RKO (cell line): ENCODE measurements around the gene ARFGEF3.

ENCODE experiments used
- DNase-seq: peaks from one replicate; pipeline ENCODE4 v3.0.0-alpha.2; 2016; ENCODE audit warnings: low spot score

The ARFGEF3 gene

GRCh38 chr6:138309695-138310094 is 148.0 kb downstream of the ARFGEF3 start:
- no peak for DNase-seq

GRCh38 chr6:138310294-138310693 is 148.6 kb downstream of the ARFGEF3 start:
- DNase-seq, result no peak

DNA sequence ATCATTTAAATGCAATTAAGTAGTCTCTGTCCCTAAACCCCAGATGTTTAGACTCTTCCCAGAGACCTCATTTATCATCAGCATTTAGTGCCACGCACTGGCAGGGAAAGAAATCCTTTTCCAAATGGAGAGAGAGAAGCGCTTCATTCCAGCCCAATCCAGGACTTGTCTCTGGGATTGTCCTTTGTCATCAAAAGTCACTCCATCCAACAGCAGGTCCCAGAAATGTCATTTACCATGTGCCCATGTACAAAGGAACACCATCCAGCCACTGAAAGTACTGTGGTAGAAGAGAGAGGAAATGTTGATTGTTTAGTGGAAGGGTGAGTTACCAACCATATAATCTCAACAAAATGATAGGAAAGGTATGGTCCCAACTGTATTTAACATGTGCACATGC is 149.1 kb downstream of the ARFGEF3 start:
- no peak for DNase-seq

- no peak for DNase-seq
These were observed 149.5 kb downstream of the ARFGEF3 start for GRCh38 chr6:138311268-138311667.

- DNase-seq, result no peak
These were observed 157.1 kb downstream of the ARFGEF3 start for GRCh38 chr6:138318741-138319375.

DNA sequence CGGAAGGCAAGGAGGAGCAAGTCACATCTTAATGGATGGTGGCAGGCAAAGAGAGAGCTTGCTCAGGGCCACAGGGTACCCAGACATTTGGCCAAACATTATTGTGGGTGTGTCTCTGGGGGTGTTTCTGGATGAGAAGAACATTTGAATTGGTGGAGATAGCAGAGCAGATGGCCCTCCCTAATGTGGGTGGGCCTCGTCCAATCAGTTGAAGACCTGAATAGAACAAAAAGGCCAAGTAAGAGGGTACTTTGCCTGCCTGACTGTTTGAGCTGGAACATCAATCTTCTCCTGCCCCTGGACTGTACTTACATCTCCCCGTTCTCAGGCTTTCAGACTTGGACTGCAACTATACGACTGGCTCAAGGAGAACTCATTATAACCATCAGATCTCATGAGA is 160.2 kb downstream of the ARFGEF3 start:
- DNase-seq, result no peak

- no peak for DNase-seq
These were observed 162.1 kb downstream of the ARFGEF3 start for GRCh38 chr6:138323821-138324220.

DNA sequence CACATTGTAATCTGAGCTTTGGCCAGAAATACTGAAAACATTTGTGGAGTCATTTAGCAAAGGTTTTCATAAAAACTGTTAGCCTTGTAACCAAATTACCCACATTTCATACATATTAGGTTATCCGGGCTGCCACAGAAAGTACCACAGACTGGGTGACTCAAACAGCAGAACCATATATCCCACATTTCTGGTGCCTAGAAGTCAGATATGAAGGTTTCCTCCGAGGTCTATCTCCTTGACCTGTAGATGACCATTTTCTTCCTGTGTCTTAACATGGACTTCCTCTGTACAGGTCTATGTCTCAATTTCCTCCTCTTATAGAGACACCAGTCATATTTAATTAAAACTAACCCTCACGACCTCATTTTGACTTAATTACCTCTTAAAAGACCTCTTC is 166.5 kb downstream of the ARFGEF3 start:
- DNase-seq, result no peak

DNA sequence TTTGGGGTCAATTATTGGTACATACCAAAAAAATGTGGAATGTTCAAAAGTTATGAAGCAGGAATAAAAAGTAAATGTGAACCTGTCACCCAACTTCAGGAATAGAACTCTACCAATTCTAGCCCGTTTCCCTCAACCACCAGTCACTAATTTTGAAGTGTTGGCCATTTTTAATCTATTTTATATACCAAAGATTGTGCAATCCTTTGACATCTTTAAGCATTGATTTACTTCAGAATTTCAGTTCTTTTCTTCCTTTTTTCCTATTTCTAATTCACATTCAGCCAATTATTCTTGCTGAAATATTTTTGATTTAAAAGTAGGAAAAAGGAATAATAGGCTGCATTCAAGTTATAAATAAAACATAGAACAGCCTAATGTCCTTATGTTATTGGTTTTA is 169.0 kb downstream of the ARFGEF3 start:
- DNase-seq, result no peak

- DNase-seq, result no peak
These were observed 169.7 kb downstream of the ARFGEF3 start for GRCh38 chr6:138331444-138331843.

DNA sequence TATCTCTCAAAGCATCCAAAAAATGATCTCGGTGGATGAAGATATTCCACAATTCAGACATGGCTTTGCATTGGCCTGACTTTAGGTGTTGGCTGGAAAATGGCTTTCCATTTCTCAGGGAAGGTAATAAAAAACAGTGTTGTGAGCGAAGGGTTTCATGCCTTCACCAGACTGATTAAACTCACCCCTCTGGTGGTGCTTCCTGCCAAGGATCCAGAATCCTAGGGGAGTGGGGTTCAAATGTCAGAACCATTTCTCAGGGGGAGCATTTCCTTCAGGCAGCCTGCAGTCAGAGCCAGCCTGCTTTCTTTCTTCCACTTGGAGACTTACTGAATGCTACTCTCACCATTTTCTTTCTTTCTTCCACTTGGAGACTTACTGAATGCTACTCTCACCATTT is 170.2 kb downstream of the ARFGEF3 start:
- DNase-seq, result no peak

- no peak for DNase-seq
These were observed 172.3 kb downstream of the ARFGEF3 start for GRCh38 chr6:138334000-138334399.

DNA sequence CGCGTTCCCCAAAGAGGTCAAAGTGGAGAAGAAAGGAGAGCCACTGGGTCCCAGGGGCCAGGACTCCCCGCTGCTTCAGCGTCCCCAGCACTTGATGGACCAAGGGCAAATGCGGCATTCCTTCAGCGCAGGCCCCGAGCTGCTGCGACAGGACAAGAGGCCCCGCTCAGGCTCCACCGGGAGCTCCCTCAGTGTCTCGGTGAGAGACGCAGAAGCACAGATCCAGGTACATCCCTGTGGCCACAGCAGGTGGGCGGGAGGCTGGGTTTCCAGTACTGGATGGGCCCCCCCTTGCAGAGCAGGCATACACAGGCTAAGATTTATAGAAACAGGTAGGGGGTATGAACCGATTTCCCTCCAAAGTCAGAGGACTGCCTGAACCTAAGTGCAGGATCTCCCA is 173.2 kb downstream of the ARFGEF3 start:
- no peak for DNase-seq

DNA sequence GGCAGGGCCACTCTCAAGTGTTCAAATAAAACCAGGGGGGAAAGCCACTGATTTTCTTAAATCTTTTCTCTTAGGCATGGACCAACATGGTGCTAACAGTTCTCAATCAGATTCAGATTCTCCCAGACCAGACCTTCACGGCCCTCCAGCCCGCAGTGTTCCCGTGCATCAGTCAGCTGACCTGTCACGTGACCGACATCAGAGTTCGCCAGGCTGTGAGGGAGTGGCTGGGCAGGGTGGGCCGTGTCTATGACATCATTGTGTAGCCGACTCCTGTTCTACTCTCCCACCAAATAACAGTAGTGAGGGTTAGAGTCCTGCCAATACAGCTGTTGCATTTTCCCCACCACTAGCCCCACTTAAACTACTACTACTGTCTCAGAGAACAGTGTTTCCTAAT is 174.5 kb downstream of the ARFGEF3 start:
- no peak for DNase-seq

GRCh38 chr6:138337076-138337475 is 175.3 kb downstream of the ARFGEF3 start:
- no peak for DNase-seq

DNA sequence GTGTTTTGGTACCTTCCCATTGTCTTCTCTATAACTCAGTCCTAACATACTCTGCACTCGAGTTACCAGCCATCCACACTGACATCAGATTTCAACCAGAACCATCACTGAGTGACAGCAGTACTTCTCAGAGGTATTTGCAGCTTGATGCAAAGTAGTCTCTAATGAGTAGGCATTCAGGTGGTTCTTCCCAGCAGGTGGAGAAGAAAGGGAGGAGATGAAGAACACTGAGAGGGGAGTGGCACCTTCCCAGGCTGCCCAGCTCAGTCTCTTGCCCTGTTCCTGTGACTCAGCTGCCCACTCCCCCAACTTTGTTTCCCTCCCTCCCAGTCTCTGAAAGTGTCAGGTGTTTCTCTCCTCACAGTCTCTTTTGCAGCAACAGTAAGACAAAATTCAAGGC is 177.3 kb downstream of the ARFGEF3 start:
- no peak for DNase-seq

GRCh38 chr6:138341176-138341575 is 179.4 kb downstream of the ARFGEF3 start:
- DNase-seq, result no peak

- no peak for DNase-seq
These were observed 181.4 kb downstream of the ARFGEF3 start for GRCh38 chr6:138343112-138343511.

DNA sequence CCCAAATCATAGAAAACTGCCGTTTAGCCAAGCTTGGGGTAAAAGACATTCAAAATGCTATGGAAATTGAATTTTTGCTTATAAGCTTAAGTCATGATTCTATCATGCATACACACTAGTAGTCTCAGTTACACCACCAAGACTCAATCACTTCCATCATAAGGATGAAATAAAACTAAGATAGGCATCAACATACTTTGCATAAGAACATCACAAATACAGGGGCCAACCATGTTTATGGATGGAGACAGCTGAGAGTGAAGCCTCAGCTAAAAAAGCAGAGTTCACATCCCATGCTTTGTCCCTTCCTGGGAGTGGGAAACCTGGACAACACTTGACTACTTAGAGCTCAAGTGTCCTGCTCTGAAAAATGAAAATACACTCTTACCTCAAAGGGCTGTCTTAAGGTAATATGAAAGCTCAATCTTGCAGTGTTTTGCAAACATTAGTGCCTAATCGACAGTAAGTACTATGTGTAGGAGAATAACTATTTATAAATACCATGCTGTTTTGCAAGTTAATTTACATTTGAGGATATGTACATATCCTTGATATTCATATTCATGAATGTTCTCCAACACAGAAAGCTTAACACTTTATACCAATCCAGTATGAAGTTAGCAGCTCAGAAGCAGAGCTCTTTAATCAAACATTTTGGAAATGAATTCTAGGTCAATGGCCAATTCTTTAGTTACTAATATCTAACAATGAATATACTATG is 184.0 kb downstream of the ARFGEF3 start:
- DNase-seq, result no peak

GRCh38 chr6:138346302-138347195 is 184.8 kb downstream of the ARFGEF3 start:
- DNase-seq, result no peak

DNA sequence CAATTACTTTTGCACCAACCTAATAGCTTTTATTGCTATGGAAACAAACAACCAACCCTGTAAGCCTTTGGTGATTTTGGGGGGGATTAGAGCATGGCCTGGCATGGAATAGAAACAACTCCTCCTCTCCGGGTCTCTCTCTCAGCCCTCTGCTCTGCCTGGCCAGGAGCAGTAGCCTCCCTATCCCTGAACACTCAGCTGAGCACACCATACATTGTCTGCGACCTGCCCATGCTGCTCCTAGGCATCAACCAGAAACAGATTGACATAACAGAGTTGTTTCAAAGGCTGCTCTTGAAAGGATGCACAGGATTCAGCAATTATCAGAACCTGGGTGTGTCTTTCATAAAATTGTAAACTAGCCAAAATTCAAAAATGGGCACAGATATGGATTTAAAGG is 186.1 kb downstream of the ARFGEF3 start:
- DNase-seq, result no peak

DNA sequence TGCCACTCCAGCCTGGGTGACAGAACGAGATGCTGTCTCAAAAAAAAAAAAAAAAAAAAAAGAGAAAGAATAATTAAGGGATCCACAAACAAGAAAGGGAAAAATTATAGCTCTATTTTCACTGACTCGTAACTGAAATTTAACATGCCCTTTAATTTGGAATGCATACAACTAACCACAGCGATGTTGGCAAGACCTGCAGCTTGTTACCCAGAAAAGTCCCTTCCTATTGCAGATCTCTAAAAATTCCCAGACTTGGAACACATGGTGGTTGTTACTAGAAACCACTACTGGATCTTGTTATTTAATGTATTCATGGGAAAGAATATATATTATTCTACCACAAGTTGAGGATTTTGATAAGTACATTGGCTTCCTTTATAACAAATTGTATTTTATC is 188.2 kb downstream of the ARFGEF3 start:
- no peak for DNase-seq

DNA sequence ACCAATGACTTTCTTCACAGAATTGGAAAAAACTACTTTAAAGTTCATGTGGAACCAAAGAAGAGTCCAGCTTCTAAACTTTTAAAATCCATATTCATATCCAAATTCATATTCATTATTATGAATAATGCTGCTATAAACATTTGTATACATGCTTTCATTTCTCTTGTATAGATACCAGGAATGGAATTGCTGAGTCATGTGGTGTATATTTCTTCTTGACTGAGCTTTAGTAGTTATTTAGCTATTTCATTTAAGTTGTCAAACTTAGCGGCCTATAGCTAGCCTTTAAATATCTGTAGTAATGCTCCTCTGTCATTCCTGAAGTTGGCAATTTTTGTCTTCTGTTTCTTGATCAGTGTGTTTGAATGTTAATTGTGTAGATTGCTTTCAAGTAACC is 196.2 kb downstream of the ARFGEF3 start:
- no peak for DNase-seq
